ENCODE results near the gene C9orf72. TPM values are rescaled to one million over a fixed set of nuclear protein-coding genes. Genes with fewer than 3 reads are reported as not detected.

The C9orf72 gene
- total and polyA plus RNA-seq, 2 of the 8 experiments (the other 6 are each of a cell fraction or from before 2014, with no cell fraction given) = 7.2 to 17.5 TPM

- TF ChIP-seq ATF2 (IDR thresholded peaks at IDR 0.05; ENCODE audit: low read length) (no peak), POLR2AphosphoS5 (IDR thresholded peaks at IDR 0.05; ENCODE audit: low read depth, low read length) (no peak), RBBP5 (IDR thresholded peaks at IDR 0.05; ENCODE audit: borderline replicate concordance, low read depth, low read length) (no peak), SAP30 (IDR thresholded peaks at IDR 0.05; ENCODE audit: insufficient read depth, insufficient replicate concordance, low read length) (no peak), FOSL1 (IDR thresholded peaks at IDR 0.05; ENCODE audit: insufficient read depth, low read depth, low read length) (no peak), GABPA (IDR thresholded peaks at IDR 0.05; ENCODE audit: borderline replicate concordance, insufficient read depth, low read length) (no peak), CHD2 (IDR thresholded peaks at IDR 0.05; ENCODE audit: low read length) (no peak)
Measured at GRCh38 chr9:27510780-27511179, 62.5 kb downstream of the C9orf72 start (continued).
